ENCODE data around the gene PGGHG.
"Not testable (repeated sequence)": the region's sequence is repeated elsewhere in the genome, so short reads cannot be mapped to it uniquely, and the experiment has no call there.

PGGHG gene

GRCh38 chr11:316031-316701 is 27.2 kb downstream of the PGGHG start:
- no peak for DNase-seq

- DNase-seq: no peak
Observed at GRCh38 chr11:316891-317301, 28.0 kb downstream of the PGGHG start.

GRCh38 chr11:317668-318404 is 28.9 kb downstream of the PGGHG start:
- not testable (repeated sequence) for DNase-seq

GRCh38 chr11:318405-319120 is 29.6 kb downstream of the PGGHG start:
- not testable (repeated sequence) for DNase-seq

- DNase-seq: not testable (repeated sequence)
Observed at GRCh38 chr11:319121-319887, 30.4 kb downstream of the PGGHG start.

GRCh38 chr11:319888-320273 is 31.0 kb downstream of the PGGHG start:
- not testable (repeated sequence) for DNase-seq

GRCh38 chr11:324156-324555 is 35.2 kb downstream of the PGGHG start:
- no peak for DNase-seq

- DNase-seq: not testable (repeated sequence)
Observed at GRCh38 chr11:324593-325517, 35.9 kb downstream of the PGGHG start.

GRCh38 chr11:325796-326591 is 37.1 kb downstream of the PGGHG start:
- no peak for DNase-seq

- DNase-seq: no peak
Observed at GRCh38 chr11:326592-326841, 37.6 kb downstream of the PGGHG start.

GRCh38 chr11:326842-327580 is 38.1 kb downstream of the PGGHG start:
- no peak for DNase-seq

GRCh38 chr11:327581-327923 is 38.6 kb downstream of the PGGHG start:
- DNase-seq: no peak

- no peak for DNase-seq
Observed at GRCh38 chr11:328012-328411, 39.1 kb downstream of the PGGHG start.

GRCh38 chr11:328516-329100 is 39.7 kb downstream of the PGGHG start:
- not testable (repeated sequence) for DNase-seq

GRCh38 chr11:329886-330253 is 40.9 kb downstream of the PGGHG start:
- no peak for DNase-seq

- no peak for DNase-seq
Observed at GRCh38 chr11:330307-330693, 41.4 kb downstream of the PGGHG start.

GRCh38 chr11:330694-331357 is 41.9 kb downstream of the PGGHG start:
- no peak for DNase-seq

- DNase-seq: no peak
Observed at GRCh38 chr11:331358-332060, 42.6 kb downstream of the PGGHG start.
